Fibroblast of peridontal ligament (primary cell): ENCODE results near the gene ATP13A2.
A peak's percentile ranks its signal among the peaks of the same experiment; 100 is the strongest.
"Not testable (repeated sequence)": the region's sequence is repeated elsewhere in the genome, so short reads cannot be mapped to it uniquely, and the experiment has no call there.

Source experiments
- DNase-seq: peaks from one replicate; pipeline ENCODE4 v3.0.0-alpha.2; 2010; ENCODE audit errors: extremely low read depth

ATP13A2 gene

DNA sequence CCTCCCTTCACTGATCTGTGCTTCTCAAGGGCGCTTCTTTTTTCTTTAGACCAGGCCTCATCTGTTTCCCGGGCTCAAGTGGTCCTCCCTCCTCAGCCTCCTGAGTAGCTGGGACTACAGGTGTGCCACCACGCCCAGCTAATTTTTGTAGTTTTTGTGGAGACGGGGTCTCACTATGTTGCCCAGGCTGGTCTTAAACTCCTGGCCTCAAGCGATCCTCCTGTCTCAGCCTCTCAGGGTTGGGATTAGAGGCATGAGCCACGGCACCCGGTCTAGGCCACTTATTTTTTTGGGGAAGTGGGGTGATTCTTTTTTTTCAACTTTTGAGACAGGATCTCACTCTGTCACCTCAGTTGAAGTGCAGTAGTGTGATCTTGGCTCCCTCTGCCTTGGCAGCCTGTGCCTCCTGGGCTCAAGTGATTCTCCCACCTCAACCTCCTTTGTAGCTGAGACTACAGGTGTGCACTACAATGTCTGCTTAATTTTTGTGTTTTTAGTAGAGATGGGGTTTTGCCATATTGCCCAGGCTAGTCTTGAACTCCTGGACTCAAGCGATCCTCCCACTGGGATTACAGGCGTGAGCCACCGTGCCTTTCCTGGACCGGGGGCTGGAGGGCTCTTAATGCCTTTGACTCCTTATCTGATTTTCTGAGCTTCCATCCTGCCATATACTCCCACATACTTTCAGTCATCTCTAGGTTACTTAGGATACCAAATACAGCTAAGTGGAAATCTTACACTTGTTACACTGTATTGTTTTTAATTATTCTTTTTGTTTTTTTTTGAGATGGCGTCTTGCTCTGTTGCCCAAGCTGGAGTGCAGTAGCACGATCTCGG, 50.2 kb downstream of the ATP13A2 start:
- DNase-seq, result no peak

DNA sequence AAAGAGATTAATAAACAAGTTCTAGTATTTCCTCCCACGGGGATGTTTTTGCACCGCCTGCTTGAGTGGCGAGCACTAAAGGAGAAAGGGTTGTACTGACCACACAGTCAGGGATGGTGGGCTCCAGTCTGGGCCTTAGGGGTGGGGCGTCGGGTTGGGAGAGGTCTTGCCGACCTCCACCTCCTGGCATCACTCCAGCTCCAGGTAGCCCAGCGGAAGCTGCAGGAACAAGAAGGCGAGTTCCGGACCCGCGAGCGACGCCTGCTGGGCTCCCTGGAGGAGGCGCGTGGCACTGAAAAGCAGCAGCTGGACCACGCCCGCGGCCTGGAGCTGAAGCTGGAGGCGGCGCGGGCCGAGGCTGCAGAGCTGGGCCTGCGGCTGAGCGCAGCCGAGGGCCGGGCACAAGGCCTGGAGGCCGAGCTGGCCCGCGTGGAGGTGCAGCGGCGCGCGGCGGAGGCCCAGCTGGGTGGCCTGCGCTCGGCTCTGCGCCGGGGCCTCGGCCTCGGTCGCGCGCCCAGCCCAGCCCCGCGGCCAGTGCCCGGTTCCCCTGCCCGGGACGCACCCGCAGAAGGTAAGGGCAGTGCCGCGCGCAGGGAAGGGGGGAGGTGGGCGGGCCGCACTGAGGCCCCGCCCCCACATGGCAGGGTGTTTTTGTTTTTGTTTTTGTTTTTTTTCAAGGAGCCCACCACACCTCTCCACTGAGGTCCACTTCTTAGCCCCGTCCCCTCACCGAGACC, 51.0 kb downstream of the ATP13A2 start:
- peak; percentile 64 for DNase-seq

DNA sequence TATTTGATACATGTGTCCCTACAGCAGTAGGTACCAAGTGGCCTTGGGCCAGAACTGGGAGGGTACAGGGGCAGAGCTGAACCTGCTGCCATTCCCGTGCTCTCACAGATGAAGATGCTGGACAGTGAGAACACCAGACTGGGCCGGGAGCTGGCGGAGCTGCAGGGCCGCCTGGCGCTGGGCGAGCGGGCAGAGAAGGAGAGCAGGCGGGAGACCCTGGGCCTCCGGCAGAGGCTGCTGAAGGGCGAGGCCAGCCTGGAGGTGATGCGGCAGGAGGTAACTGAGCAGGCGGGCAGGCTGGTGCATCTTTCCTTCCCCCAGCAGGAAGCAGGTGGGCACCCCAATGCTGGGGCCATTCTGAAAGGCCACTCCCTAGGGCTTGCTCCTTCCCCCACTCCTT, 53.3 kb downstream of the ATP13A2 start:
- DNase-seq, result no peak

DNA sequence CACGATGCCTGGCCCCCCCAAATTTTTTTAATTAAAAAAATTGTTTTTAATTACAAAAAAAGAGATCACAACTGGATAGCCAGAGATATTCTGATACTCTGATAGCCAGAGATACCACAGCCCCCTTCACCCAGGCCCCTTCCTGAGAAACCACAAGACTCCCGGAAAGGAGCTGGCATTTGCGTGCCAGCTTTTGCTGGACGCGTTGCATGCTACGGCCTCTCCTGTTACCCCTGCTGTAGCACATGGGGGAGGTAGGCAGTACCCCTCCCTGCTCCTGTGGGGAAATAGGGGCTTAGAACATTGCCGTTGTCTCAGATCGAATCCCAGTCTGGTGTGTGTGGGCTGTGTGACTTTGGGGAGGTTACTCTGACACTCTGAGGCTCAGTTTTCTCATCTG, 54.0 kb downstream of the ATP13A2 start:
- DNase-seq, result no peak

DNA sequence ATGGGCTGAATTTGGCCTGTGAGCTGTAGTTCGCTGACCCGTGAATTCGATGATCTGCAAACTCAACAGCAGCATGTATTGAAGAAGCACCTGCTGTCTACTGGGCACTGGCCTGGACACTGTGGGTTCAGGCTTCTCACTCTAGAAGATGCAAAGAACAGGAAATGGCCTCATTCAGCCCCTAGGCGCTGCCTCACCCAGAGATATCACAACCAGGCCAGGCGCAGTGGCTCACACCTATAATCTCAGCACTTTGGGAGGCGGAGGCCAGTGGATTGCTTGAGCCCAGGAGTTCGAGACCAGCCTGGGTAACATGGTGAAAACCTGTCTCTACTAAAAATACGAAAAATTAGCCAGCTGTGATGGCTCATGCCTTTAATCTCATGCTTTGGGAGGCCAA, 55.0 kb downstream of the ATP13A2 start:
- no peak for DNase-seq

DNA sequence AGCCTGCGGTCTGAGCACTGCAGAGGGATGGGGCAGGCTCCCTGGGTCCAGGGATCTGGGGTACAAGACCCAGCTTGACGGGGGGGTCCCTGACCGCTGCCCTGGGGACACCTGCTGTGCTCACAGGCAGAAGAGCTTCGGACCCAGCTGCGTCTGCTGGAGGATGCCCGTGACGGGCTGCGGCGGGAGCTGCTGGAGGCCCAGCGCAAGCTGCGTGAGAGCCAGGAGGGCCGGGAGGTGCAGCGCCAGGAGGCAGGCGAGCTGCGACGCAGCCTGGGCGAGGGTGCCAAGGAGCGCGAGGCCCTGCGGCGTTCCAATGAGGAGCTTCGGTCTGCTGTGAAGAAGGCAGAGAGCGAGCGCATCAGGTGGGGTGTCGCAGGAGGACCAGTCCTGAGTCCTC, 56.5 kb downstream of the ATP13A2 start:
- no peak for DNase-seq

DNA sequence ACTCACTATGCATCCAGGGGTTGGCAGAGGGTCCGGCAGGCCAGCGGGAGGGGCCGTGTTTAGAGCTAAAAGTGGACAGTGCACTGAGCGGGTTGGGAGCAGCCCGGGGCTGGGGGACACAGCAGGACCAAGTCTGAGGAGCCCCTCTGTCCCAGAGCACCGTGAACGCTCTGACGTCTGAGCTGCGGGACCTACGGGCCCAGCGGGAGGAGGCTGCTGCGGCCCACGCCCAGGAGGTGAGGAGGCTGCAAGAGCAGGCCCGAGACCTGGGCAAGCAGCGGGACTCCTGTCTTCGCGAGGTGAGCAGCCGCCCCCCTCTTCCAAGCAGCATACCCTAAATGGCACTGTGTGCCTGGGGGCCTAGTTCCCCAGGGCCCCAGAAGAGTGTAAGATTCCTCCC, 57.1 kb downstream of the ATP13A2 start:
- no peak for DNase-seq

DNA sequence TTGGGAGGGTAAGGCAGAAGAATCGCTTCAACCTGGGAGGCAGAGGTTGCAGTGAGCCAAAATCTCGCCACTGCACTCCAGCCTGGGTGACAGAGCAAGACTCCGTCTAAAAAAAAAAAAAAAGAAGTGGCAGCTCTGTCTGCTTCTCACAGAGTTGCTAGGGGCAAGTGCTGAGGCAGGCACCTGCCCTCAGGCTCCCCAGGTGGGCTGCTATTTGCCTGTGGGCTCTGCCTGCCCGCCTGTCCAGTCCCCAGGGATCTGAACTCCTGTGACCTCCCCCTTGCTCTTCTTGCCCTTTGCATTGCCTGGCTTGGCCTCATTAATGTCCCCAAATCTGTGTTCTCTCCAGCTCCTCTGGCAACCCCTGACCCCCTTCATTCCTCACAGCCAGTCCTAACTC, 59.4 kb downstream of the ATP13A2 start:
- not testable (repeated sequence) for DNase-seq

DNA sequence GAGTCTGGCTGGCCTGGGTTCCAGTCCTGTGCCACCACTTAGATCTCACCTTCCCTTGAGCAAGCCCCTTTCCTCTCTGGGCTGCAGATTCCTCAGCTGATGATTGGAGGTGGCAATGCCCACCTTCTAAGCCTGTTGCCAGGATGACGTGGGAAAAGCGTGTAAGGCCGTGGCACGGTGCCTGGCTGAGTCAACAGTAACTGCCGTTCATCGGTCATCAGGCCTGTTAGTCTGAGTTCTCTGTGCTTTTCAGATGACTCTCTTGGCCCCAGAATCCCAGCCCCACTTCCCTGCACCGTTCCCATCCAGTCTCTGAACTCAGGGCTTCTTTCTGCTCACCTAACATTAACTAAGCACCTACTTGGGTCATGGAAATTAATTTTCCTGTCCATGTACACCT, 62.7 kb downstream of the ATP13A2 start:
- peak; percentile 70 for DNase-seq

DNA sequence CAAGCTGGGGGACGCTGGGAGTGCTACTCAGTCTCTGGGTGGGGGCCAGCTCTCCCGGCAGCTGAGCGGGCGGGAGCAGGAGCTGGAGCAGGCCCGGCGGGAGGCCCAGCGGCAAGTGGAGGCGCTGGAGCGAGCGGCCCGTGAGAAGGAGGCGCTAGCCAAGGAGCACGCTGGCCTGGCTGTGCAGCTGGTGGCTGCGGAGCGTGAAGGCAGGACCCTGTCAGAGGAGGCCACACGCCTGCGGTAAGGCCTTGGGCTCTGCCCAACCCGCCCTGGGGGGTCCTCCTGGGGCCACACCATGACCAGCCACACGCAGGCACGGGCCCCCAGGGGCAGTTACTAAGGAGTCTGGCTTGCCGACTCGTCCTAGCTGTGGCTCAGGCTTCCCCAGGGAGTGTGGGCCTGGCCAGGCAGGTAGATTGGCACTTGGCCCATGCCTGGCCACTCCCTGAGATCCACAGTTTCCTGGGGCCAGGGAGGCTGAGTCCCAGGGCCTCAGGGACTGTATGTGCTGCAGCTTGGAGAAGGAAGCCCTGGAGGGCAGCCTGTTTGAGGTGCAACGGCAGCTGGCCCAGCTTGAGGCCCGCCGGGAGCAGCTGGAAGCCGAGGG, 63.3 kb downstream of the ATP13A2 start:
- DNase-seq, result not testable (repeated sequence)

DNA sequence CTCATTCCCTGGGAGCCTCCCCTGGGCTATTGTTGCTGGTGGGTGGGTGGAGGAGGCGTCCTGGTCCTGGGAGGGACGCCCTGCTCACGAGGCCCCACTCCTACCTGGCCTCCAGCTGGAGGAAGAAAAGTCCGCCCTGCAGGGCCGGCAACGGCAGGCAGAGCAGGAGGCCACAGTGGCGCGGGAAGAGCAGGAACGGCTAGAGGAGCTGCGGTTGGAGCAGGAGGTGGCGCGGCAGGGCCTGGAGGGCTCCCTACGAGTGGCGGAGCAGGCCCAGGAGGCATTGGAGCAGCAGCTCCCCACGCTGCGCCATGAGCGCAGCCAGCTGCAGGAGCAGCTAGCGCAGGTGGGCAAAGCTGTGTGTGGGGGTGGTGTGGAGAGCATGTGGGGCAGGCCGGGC, 65.1 kb downstream of the ATP13A2 start:
- no peak for DNase-seq

DNA sequence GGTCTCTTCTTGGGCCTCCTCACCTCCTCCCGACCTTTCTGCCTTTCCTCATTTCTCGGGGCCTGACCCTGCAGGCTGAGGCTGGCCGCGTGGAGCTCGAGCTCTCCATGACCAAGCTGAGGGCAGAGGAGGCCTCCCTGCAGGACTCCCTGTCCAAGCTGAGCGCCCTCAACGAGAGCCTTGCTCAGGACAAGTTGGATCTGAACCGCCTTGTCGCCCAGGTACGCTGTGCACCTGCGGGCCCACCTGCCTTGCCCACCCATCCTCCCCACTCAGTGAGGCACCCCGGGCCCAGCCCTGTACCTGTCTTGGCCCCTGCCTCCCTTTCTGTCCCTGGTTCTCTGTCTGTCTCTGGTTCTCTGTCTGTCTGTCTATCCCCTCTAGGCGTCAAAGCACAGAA, 65.5 kb downstream of the ATP13A2 start:
- DNase-seq, result not testable (repeated sequence)

DNA sequence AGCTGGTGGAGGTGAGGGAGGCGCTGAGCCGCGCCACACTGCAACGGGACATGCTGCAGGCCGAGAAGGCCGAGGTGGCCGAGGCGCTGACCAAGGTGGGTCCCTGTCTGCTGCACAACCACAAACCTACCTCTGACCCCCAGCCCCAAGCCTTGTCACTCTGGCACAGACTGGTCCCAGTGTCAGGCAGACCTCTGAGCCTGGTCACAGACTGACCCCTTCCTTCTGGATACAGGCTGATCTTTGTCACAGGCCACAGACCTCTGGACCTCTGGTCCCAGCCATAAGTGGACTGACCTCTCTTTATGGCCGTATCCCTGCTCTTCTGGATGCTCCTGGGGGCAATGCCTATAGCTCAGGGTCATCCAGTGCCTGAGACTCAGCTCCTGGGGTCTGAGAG, 66.2 kb downstream of the ATP13A2 start:
- not testable (repeated sequence) for DNase-seq

DNA sequence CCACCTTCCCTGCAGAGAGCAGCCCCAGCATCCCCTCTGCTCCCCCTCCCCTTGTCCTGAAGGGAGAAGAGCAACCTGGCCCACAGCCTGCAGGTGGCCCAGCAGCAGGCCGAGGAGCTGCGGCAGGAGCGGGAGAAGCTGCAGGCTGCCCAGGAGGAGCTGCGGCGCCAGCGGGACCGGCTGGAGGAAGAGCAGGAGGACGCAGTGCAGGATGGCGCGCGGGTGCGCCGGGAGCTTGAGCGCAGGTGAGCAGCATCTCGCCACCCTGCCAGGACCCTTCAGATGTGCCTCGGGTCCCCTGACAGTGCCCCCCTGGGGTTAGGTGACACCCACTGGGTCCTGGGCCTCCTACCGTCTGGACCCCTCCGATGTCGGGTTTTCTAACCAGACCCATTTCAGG, 67.7 kb downstream of the ATP13A2 start:
- no peak for DNase-seq

DNA sequence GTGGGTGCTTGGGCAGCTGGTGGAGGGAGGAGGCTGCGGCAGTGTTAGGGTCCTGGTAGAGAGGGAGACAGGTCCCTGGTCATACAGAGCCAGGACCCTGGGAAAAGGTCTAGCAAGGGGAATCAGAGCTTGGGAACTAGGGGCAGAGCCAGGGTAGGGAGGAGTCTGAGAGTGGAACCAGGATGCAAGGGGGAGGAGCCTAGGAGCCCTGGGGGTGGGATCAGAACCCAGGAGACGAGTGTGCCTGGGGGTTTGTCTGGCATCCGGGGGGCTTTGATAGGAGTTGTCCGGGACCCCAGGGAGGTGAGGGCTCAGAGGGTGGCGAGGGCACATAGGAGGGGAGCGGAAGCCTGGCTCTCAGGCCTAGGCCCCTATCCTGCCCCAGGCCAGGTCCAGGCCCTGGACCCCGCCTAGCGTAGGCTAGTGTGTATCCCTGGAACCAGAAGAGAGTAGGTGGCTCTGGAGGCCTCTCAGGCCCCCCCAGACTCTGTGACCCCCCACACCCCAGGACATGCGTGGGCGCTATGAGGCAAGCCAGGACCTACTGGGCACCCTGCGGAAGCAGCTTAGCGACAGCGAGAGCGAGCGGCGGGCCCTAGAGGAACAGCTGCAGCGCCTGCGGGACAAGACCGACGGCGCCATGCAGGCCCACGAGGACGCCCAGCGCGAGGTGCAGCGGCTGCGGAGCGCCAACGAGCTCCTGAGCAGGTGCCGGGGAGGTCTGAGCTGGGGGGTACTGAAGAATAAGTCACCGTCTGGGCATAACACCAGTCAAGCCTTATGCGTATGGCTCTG, 72.1 kb downstream of the ATP13A2 start:
- DNase-seq, result not testable (repeated sequence)

DNA sequence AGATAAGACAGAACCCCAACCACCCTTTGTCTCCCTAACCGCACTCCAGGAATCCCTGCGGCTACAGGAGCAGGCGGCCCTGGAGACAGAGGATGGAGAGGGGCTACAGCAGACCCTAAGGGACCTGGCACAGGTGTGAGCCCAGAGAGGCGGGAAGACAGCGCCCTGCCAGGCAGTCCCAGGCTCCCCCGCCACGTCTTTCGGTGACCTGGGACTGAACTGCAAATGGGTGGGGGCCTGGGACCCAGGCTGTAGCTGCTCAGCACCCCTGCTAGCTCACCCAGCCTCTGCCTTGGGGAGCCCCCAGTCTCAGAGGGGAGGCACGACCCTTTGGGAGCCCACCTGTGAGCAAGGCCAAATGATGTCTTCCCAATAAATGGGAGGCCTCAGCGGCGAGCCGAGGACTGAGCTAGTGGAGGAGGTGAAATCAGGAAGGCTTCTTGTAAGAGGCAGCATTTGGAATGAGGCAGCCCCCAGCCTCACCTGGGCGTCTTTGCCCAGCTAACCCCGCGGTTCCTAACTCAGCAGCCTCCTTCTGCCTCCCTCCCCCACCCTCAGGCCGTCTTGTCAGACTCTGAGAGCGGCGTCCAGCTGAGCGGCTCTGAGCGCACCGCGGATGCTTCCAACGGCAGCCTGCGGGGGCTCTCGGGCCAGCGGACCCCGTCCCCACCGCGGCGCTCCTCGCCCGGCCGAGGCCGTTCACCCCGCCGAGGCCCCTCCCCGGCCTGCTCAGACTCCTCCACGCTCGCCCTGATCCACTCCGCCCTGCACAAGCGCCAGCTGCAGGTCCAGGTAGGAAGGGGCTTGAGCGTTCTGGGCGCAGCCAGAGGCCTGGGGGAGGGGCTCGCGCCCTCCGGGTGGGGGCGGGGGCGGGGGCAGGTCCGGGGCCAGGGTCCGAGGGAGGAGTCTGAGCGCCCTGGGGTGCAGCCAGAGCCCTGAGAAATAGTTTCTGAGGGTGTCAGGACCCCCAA, 73.1 kb downstream of the ATP13A2 start:
- DNase-seq, result no peak

DNA sequence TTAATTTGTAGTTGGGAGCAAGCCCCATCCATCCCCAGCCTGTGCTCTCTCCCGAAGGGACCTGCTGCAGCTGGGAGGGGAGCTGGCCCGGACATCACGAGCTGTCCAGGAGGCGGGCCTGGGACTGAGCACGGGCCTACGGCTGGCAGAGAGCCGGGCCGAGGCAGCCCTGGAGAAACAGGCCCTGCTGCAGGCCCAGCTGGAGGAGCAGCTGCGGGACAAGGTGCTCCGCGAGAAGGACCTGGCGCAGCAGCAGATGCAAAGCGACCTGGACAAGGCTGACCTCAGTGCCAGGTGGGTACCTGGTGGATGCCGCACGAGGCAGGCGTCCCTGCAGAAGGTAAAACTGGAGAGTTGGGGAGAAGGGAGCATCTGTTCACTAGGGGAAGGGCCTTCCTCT, 75.1 kb downstream of the ATP13A2 start:
- not testable (repeated sequence) for DNase-seq
